ENCODE data around the gene CPPED1. TPM values are rescaled to one million over a fixed set of nuclear protein-coding genes. Genes with fewer than 3 reads are reported as not detected.
A peak's percentile ranks its signal among the peaks of the same experiment; 100 is the strongest.
"Not testable (repeated sequence)": the region's sequence is repeated elsewhere in the genome, so short reads cannot be mapped to it uniquely, and the experiment has no call there.

CPPED1 gene
- total RNA-seq, 2 donors from 2014 or later = 11.3 to 26.8 TPM

GRCh38 chr16:12796498-12796897 lies 7.2 kb downstream of the CPPED1 start:
- no peak for ATAC-seq
- Mint-ChIP-seq H3K27ac (no peak overlapping the region), H3K4me3 (no peak overlapping the region), H3K36me3 (peaks cover 6% of the 10 kb centered on the region), H3K27me3 (no peaks in the 10 kb centered on the region), H3K4me1 (ENCODE audit: low read depth in 2 of 2) (peaks cover 6 to 15% of the 10 kb centered on the region in 2 donors), H3K9me3 (no peaks in the 10 kb centered on the region)
- no peak for DNase-seq (ENCODE audit: low spot score)

- no peak overlapping the region for H3K27ac Mint-ChIP-seq
- H3K36me3 Mint-ChIP-seq = peaks cover 6% of the 10 kb centered on the region
- H3K4me1 Mint-ChIP-seq (ENCODE audit: low read depth in 2 of 2) = peaks cover 0 to 2% of the 10 kb centered on the region in 2 donors
- DNase-seq (ENCODE audit: low spot score) = no peak
- ATAC-seq = no peak
- H3K4me3 Mint-ChIP-seq = no peak overlapping the region
- H3K9me3 Mint-ChIP-seq = no peaks in the 10 kb centered on the region
- H3K27me3 Mint-ChIP-seq = no peaks in the 10 kb centered on the region
Measured at GRCh38 chr16:12794486-12795387, 8.9 kb downstream of the CPPED1 start.

GRCh38 chr16:12793865-12794240 lies 9.8 kb downstream of the CPPED1 start:
- H3K36me3 Mint-ChIP-seq = peaks cover 6% of the 10 kb centered on the region
- H3K4me1 Mint-ChIP-seq (ENCODE audit: low read depth in 2 of 2) = no peaks in the 10 kb centered on the region
- no peak overlapping the region for H3K4me3 Mint-ChIP-seq
- no peaks in the 10 kb centered on the region for H3K9me3 Mint-ChIP-seq
- H3K27me3 Mint-ChIP-seq = no peaks in the 10 kb centered on the region
- no peak for ATAC-seq
- DNase-seq (ENCODE audit: low spot score) = no peak
- no peak overlapping the region for H3K27ac Mint-ChIP-seq

GRCh38 chr16:12793120-12793864 lies 10.4 kb downstream of the CPPED1 start:
- DNase-seq (ENCODE audit: low spot score) (no peak), ATAC-seq (no peak)
- Mint-ChIP-seq H3K27ac (no peak overlapping the region), H3K27me3 (no peaks in the 10 kb centered on the region), H3K36me3 (peaks cover 6% of the 10 kb centered on the region), H3K4me1 (ENCODE audit: low read depth in 2 of 2) (no peaks in the 10 kb centered on the region), H3K4me3 (no peak overlapping the region), H3K9me3 (no peaks in the 10 kb centered on the region)

- not testable (repeated sequence) for H3K9me3 Mint-ChIP-seq; H3K27ac Mint-ChIP-seq; ATAC-seq; H3K4me1 Mint-ChIP-seq (ENCODE audit: low read depth in 2 of 2); DNase-seq (ENCODE audit: low spot score); H3K36me3 Mint-ChIP-seq; H3K4me3 Mint-ChIP-seq; H3K27me3 Mint-ChIP-seq
Measured at GRCh38 chr16:12792528-12792927, 11.2 kb downstream of the CPPED1 start.

- Mint-ChIP-seq H3K27ac (no peak overlapping the region), H3K9me3 (no peaks in the 10 kb centered on the region), H3K4me3 (no peak overlapping the region), H3K4me1 (ENCODE audit: low read depth in 2 of 2) (no peaks in the 10 kb centered on the region), H3K36me3 (peaks cover 6% of the 10 kb centered on the region), H3K27me3 (no peaks in the 10 kb centered on the region)
- DNase-seq (ENCODE audit: low spot score) (no peak), ATAC-seq (no peak)
Measured at GRCh38 chr16:12791340-12791739, 12.3 kb downstream of the CPPED1 start.

GRCh38 chr16:12788758-12789157 lies 14.9 kb downstream of the CPPED1 start:
- no peak for ATAC-seq
- H3K36me3 Mint-ChIP-seq = peaks cover 6% of the 10 kb centered on the region
- no peak for DNase-seq (ENCODE audit: low spot score)
- H3K4me3 Mint-ChIP-seq = no peak overlapping the region
- H3K9me3 Mint-ChIP-seq = no peaks in the 10 kb centered on the region
- H3K27ac Mint-ChIP-seq = no peak overlapping the region
- no peaks in the 10 kb centered on the region for H3K27me3 Mint-ChIP-seq
- H3K4me1 Mint-ChIP-seq (ENCODE audit: low read depth in 2 of 2) = no peaks in the 10 kb centered on the region

- no peaks in the 10 kb centered on the region for H3K27me3 Mint-ChIP-seq
- ATAC-seq = no peak
- H3K4me1 Mint-ChIP-seq (ENCODE audit: low read depth in 2 of 2) = no peaks in the 10 kb centered on the region
Measured at GRCh38 chr16:12786081-12786480, 17.6 kb downstream of the CPPED1 start.

GRCh38 chr16:12784076-12784475 lies 19.6 kb downstream of the CPPED1 start:
- DNase-seq (ENCODE audit: low spot score) = no peak
- Mint-ChIP-seq H3K4me1 (ENCODE audit: low read depth in 2 of 2) (no peaks in the 10 kb centered on the region), H3K27me3 (no peaks in the 10 kb centered on the region), H3K27ac (no peak overlapping the region), H3K36me3 (peaks cover 11% of the 10 kb centered on the region), H3K4me3 (no peak overlapping the region), H3K9me3 (no peaks in the 10 kb centered on the region)
- ATAC-seq = no peak

More at GRCh38 chr16:12786081-12786480, 17.6 kb downstream of the CPPED1 start:
- Mint-ChIP-seq H3K27ac (no peak overlapping the region), H3K36me3 (no peaks in the 10 kb centered on the region), H3K4me3 (no peak overlapping the region), H3K9me3 (no peaks in the 10 kb centered on the region)
- no peak for DNase-seq (ENCODE audit: low spot score)

- H3K4me3 Mint-ChIP-seq = peak overlapping the region; percentile 4
- ATAC-seq (peak in 1 of 2 donors; percentile 58), DNase-seq (ENCODE audit: low spot score) (no peak)
- H3K36me3 Mint-ChIP-seq = peaks cover 15% of the 10 kb centered on the region
- H3K4me1 Mint-ChIP-seq (ENCODE audit: low read depth in 2 of 2) = no peaks in the 10 kb centered on the region
- no peak overlapping the region for H3K27ac Mint-ChIP-seq
- no peaks in the 10 kb centered on the region for H3K9me3 Mint-ChIP-seq
- H3K27me3 Mint-ChIP-seq = no peaks in the 10 kb centered on the region
Measured at GRCh38 chr16:12781777-12782176, 21.9 kb downstream of the CPPED1 start.

- H3K27ac Mint-ChIP-seq = no peak overlapping the region
- no peaks in the 10 kb centered on the region for H3K9me3 Mint-ChIP-seq
- no peaks in the 10 kb centered on the region for H3K27me3 Mint-ChIP-seq
- no peaks in the 10 kb centered on the region for H3K4me1 Mint-ChIP-seq (ENCODE audit: low read depth in 2 of 2)
- H3K4me3 Mint-ChIP-seq = no peak overlapping the region
- DNase-seq (ENCODE audit: low spot score) = no peak
- peaks cover 15% of the 10 kb centered on the region for H3K36me3 Mint-ChIP-seq
- ATAC-seq = no peak
Measured at GRCh38 chr16:12780467-12780866, 23.2 kb downstream of the CPPED1 start.

GRCh38 chr16:12778726-12779125 lies 25.0 kb downstream of the CPPED1 start:
- no peak overlapping the region for H3K27ac Mint-ChIP-seq
- H3K36me3 Mint-ChIP-seq = peaks cover 15% of the 10 kb centered on the region
- H3K9me3 Mint-ChIP-seq = no peaks in the 10 kb centered on the region
- H3K4me3 Mint-ChIP-seq = no peak overlapping the region
- no peaks in the 10 kb centered on the region for H3K4me1 Mint-ChIP-seq (ENCODE audit: low read depth in 2 of 2)
- ATAC-seq (no peak), DNase-seq (ENCODE audit: low spot score) (no peak)
- no peaks in the 10 kb centered on the region for H3K27me3 Mint-ChIP-seq

GRCh38 chr16:12775656-12776236 lies 27.9 kb downstream of the CPPED1 start:
- DNase-seq (ENCODE audit: low spot score) (no peak), ATAC-seq (no peak)
- H3K4me1 Mint-ChIP-seq (ENCODE audit: low read depth in 2 of 2) = peaks cover 0 to 3% of the 10 kb centered on the region in 2 donors
- no peaks in the 10 kb centered on the region for H3K27me3 Mint-ChIP-seq
- H3K36me3 Mint-ChIP-seq = peaks cover 14% of the 10 kb centered on the region
- H3K9me3 Mint-ChIP-seq = no peaks in the 10 kb centered on the region
- H3K27ac Mint-ChIP-seq = no peak overlapping the region
- H3K4me3 Mint-ChIP-seq = no peak overlapping the region

- ATAC-seq = no peak
- no peak overlapping the region for H3K4me3 Mint-ChIP-seq
- H3K9me3 Mint-ChIP-seq = no peaks in the 10 kb centered on the region
- H3K4me1 Mint-ChIP-seq (ENCODE audit: low read depth in 2 of 2) = peaks cover 2 to 7% of the 10 kb centered on the region in 2 donors
- peaks cover 4% of the 10 kb centered on the region for H3K36me3 Mint-ChIP-seq
- H3K27me3 Mint-ChIP-seq = no peaks in the 10 kb centered on the region
- no peak for DNase-seq (ENCODE audit: low spot score)
- H3K27ac Mint-ChIP-seq = no peak overlapping the region
Measured at GRCh38 chr16:12773221-12773620, 30.5 kb downstream of the CPPED1 start.

Data from natural killer cell treated with Interleukin-12 subunit alpha and Interleukin-12 subunit beta and Interleukin-15 and Interleukin-18, amount 100 ng/mL, for 72 hours (primary cell).